ENCODE results near the gene KCNN4. TPM values are rescaled to one million over a fixed set of nuclear protein-coding genes. Genes with fewer than 3 reads are reported as not detected.

Gene KCNN4
- total and polyA plus RNA-seq, 10 of the 15 experiments (the other 5 are each of a cell fraction or from before 2014, with no cell fraction given), result 1.4 to 112 (median 77.9) TPM

GRCh38 chr19:43782311-43782660 is 1.5 kb upstream of the KCNN4 start:
- SMC1A ChIA-PET (ENCODE audit: uncharacterized antibody, unreplicated experiment), result interaction anchor here (1.1 to 8.3 kb wide), 3 partner anchors 22 to 129 kb away, joined by 3 to 325 read pairs (median 69); partner anchors contain the start of gene SMG9
- no peak for DNase-seq (ENCODE audit: low read depth, low spot score)
- H3K79me2 ChIP-seq (ENCODE audit: control insufficient read depth, insufficient read depth, low read length), result peaks cover 40% of the 10 kb centered on the region
- BruUV-seq (replicated peaks), result no TSS peak
- H3K27me3 ChIP-seq (replicated peaks in 1 of 2; ENCODE audit: control insufficient read depth in 2 of 2, insufficient read depth in 2 of 2, low read length in 1 of 2), result no peaks in the 10 kb centered on the region
- H3K9ac ChIP-seq (ENCODE audit: control insufficient read depth, insufficient read depth, low read length), result no peak overlapping the region
- H3K36me3 ChIP-seq (ENCODE audit: control insufficient read depth in 2 of 2, insufficient read depth in 2 of 2, low read length in 1 of 2), result no peaks in the 10 kb centered on the region
- H3K4me2 ChIP-seq (ENCODE audit: control insufficient read depth, insufficient read depth), result peak overlapping the region; percentile 83
- in situ Hi-C loops (cut with MboI), result no loop called here
- no peak overlapping the region for H2AFZ ChIP-seq (ENCODE audit: control insufficient read depth, low read depth, low read length)
- RAD21 ChIA-PET (ENCODE audit: unreplicated experiment), result interaction anchor here (7.1 to 7.4 kb wide), 3 partner anchors 17 to 113 kb away, joined by 86 to 148 read pairs (median 117); partner anchors contain the start of genes PLAUR and SMG9
- CTCF ChIA-PET, result interaction anchor here (1.1 to 9.2 kb wide), 3 partner anchors 21 to 198 kb away, joined by 3 to 324 read pairs (median 144); partner anchors contain the start of gene SMG9
- H4K20me1 ChIP-seq (ENCODE audit: control insufficient read depth, insufficient read depth), result no peaks in the 10 kb centered on the region
- H3K4me1 ChIP-seq (ENCODE audit: control insufficient read depth, insufficient read depth, low read length), result peaks cover 57% of the 10 kb centered on the region
- no peak for FAIRE-seq
- no peak overlapping the region for H3K27ac ChIP-seq (ENCODE audit: control insufficient read depth, insufficient read depth)
- no peaks in the 10 kb centered on the region for H3K9me3 ChIP-seq (replicated peaks; ENCODE audit: control insufficient read depth, insufficient read depth, low read length)
- no peak for ATAC-seq
- 28% methylated on average over 8 of the region's 8 CpGs for WGBS (ENCODE audit: insufficient coverage, insufficient replicate concordance, low lambda C conversion rate, missing lambda C conversion rate)
- intact Hi-C loops (cut with micrococcal nuclease; ENCODE audit: unreplicated experiment), result loop anchor here (10.0 kb wide), 1 partner anchor 337 kb away; no protein-coding TSS in a partner anchor
- peak overlapping the region; percentile 35; the same call in 1 of the 2 replicates for H3K4me3 ChIP-seq
- POLR2A ChIA-PET, result interaction anchor here (8.0 to 8.4 kb wide), 2 partner anchors 22 to 35 kb away, joined by 79 to 389 read pairs; partner anchors contain the start of gene SMG9
- TF ChIP-seq BCL3 (IDR thresholded peaks at IDR 0.05; ENCODE audit: borderline replicate concordance, insufficient read depth, low read depth, low read length, poor library complexity, severe bottlenecking), result peak; percentile 43
- TF ChIP-seq ZNF592 (IDR thresholded peaks at IDR 0.05), result no peak
- no peak for TF ChIP-seq REST (IDR thresholded peaks at IDR 0.05; ENCODE audit: low read depth, low read length)
- TF ChIP-seq YBX1 (IDR thresholded peaks at IDR 0.05), result no peak
- no peak for TF ChIP-seq SMAD5 (IDR thresholded peaks at IDR 0.05; ENCODE audit: low read depth)
- TF ChIP-seq FOXM1 (IDR thresholded peaks at IDR 0.05; ENCODE audit: low read depth, low read length), result no peak
- peak in 1 of 2 experiments; percentile 71; a peak in 2 of 3 replicates for TF ChIP-seq EGR1 (IDR thresholded peaks at IDR 0.05; ENCODE audit: borderline replicate concordance in 1 of 2, low read depth in 2 of 2, low read length in 2 of 2)
- TF ChIP-seq ZBTB33 (IDR thresholded peaks at IDR 0.05), result no peak
- TF ChIP-seq TBL1XR1 (IDR thresholded peaks at IDR 0.05; ENCODE audit: low read depth, low read length), result no peak
- TF ChIP-seq PBX3 (IDR thresholded peaks at IDR 0.05; ENCODE audit: insufficient replicate concordance, low read depth, low read length), result peak; percentile 37
